Nephron (organoid): ENCODE measurements around the gene IL1RAPL1.

Source experiments
- H3K27ac Mint-ChIP-seq, 3 experiments: 2 replicates each; pipeline ENCODE4 v1.8.0; 2020; ENCODE audit warnings: mixed read lengths in 3 of 3, mild to moderate bottlenecking in 2 of 3, moderate library complexity in 1 of 3
- H3K27me3 Mint-ChIP-seq: 2 replicates; pipeline ENCODE4 v1.8.0; 2021; ENCODE audit warnings: low read depth, mild to moderate bottlenecking, moderate library complexity, mixed read lengths
- H3K36me3 Mint-ChIP-seq: 2 replicates; pipeline ENCODE4 v1.8.0; 2020; ENCODE audit warnings: low read depth, mixed read lengths
- H3K4me1 Mint-ChIP-seq: 2 replicates; pipeline ENCODE4 v1.8.0; 2020; ENCODE audit warnings: mixed read lengths
- H3K4me3 Mint-ChIP-seq, 3 experiments: 2 replicates each; pipeline ENCODE4 v1.8.0; 2020; ENCODE audit warnings: mild to moderate bottlenecking in 3 of 3, mixed read lengths in 3 of 3, moderate library complexity in 2 of 3
- H3K9me3 Mint-ChIP-seq: 2 replicates; pipeline ENCODE4 v1.8.0; 2020; ENCODE audit warnings: mixed read lengths
- TF ChIP-seq, protein P1 (sequence below), 3 experiments: fragments of 200-600 bp; sonication (generic); IDR thresholded peaks; one replicate each; pipeline ENCODE4 v1.5.0; 2021; ENCODE audit warnings: antibody characterized with exemption in 3 of 3; ENCODE audit not compliant: unreplicated experiment in 3 of 3

Gene IL1RAPL1

DNA sequence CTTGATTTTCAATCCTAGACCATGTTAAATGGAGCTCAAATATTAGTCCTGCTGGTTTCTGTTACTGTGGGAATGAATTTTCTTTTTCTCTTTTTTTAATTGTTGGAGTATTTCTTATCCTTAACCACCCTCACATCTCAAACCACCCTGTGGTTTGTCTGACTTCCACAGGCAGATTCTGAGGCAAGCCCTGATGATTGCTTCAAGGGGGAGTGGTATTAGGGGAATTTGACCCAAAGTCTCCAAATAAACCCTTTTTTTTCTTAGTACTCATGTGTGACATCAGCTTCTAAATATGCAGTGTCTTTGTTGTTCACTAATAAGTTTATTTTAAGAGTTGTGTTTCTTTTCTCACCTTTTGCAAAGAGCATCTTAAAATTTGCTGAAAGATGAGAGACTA is 810.3 kb downstream of the IL1RAPL1 start:
- Mint-ChIP-seq H3K36me3 (no peaks in the 10 kb centered on the region), H3K27me3 (no peaks in the 10 kb centered on the region), H3K9me3 (no peaks in the 10 kb centered on the region), H3K4me1 (no peaks in the 10 kb centered on the region), H3K4me3 (no peak overlapping the region), H3K27ac (no peak overlapping the region)
- TF ChIP-seq, protein P1, sequence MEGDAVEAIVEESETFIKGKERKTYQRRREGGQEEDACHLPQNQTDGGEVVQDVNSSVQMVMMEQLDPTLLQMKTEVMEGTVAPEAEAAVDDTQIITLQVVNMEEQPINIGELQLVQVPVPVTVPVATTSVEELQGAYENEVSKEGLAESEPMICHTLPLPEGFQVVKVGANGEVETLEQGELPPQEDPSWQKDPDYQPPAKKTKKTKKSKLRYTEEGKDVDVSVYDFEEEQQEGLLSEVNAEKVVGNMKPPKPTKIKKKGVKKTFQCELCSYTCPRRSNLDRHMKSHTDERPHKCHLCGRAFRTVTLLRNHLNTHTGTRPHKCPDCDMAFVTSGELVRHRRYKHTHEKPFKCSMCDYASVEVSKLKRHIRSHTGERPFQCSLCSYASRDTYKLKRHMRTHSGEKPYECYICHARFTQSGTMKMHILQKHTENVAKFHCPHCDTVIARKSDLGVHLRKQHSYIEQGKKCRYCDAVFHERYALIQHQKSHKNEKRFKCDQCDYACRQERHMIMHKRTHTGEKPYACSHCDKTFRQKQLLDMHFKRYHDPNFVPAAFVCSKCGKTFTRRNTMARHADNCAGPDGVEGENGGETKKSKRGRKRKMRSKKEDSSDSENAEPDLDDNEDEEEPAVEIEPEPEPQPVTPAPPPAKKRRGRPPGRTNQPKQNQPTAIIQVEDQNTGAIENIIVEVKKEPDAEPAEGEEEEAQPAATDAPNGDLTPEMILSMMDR (IDR thresholded peaks at IDR 0.05; ENCODE audit: unreplicated experiment in 3 of 3) = no peak

DNA sequence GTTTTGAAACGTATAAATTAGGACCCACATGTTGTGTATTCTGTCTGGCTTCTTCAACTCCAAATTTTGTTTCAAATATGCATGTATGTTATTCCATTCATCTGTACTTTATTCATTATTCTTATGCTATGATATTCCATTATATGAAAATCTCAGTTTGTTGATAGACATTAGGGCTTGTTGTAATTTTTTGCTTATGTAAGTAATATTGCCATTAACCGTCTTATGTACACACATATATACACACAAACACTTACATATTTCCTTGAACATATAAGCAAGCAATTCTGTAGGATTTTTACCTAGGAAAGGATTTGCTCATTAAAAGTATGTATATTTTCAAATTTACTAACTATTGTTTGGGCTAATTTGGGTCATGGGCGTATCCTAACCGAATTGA is 820.1 kb downstream of the IL1RAPL1 start:
- Mint-ChIP-seq H3K4me3 (no peak overlapping the region), H3K4me1 (no peaks in the 10 kb centered on the region), H3K36me3 (peaks cover 16% of the 10 kb centered on the region), H3K27ac (no peak overlapping the region), H3K9me3 (peaks cover 9% of the 10 kb centered on the region), H3K27me3 (no peaks in the 10 kb centered on the region)
- TF ChIP-seq, protein P1 (IDR thresholded peaks at IDR 0.05; ENCODE audit: unreplicated experiment in 3 of 3) = no peak

DNA sequence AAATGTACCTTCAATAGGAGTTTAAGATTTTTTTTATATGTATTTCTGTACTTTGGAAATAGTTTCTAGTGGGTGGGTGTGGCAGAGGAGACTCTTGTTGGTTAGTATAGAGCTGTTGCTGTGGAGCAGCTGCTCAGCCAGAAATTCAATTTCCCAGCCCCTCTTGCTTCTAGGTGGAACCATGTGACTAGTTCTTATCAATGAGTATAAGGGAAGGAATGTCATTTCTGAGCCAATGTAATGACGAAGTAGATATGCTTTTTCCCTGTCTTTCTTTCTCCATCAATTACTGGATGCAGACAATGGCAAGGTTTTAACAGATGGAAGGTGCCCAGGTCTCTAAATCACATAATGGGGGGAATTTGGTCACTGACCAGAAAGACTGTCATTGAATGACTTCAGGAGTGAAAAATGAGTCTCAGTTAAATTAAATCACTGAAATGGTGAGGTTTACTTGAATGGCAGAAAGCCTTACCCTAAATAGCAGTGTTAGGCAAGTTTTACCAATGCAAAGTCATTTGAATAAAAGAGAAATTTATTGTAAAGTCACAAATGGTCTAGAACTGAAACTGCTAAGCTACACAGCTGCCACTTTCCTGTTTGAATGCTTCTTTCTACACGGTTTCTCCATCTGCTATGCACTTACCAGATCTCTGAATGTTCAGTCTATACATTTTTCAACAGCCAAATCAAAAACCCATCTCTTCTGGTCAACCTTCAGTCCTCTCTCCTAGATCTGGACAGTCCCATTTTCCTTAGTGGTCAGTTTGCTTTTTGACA is 832.7 kb downstream of the IL1RAPL1 start:
- peak overlapping the region in 2 of 3 experiments; percentile 19 to 48 for H3K27ac Mint-ChIP-seq
- TF ChIP-seq, protein P1 (IDR thresholded peaks at IDR 0.05; ENCODE audit: unreplicated experiment in 3 of 3) = no peak
- no peak overlapping the region for H3K4me3 Mint-ChIP-seq
- no peaks in the 10 kb centered on the region for H3K27me3 Mint-ChIP-seq
- H3K36me3 Mint-ChIP-seq = peaks cover under 1% of the 10 kb centered on the region
- H3K9me3 Mint-ChIP-seq = peaks cover 2% of the 10 kb centered on the region
- peaks cover 14% of the 10 kb centered on the region for H3K4me1 Mint-ChIP-seq

DNA sequence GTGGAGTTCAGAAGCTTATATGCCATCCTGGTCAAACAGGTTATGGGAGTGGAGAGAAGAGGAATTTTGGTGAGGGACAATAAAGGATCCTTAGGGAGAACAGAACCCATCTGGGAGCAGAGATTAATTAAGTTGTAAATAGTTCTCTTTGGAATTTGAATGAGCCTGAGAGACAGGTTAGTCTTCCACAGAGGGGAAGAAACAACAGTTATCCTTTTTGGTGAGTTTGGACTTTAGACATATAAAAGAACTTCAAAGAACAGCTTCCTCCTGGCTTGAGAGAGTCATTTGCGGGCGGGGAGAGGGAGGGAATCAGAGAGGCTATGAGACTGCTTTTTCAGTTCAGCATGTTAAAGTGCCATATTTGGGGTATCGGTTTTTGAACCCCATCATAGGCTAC is 834.8 kb downstream of the IL1RAPL1 start:
- peaks cover 14% of the 10 kb centered on the region for H3K4me1 Mint-ChIP-seq
- H3K27ac Mint-ChIP-seq = peak overlapping the region in 1 of 3 experiments; percentile 24
- H3K36me3 Mint-ChIP-seq = peaks cover 3% of the 10 kb centered on the region
- H3K4me3 Mint-ChIP-seq = no peak overlapping the region
- TF ChIP-seq, protein P1 (IDR thresholded peaks at IDR 0.05; ENCODE audit: unreplicated experiment in 3 of 3) = no peak
- no peaks in the 10 kb centered on the region for H3K27me3 Mint-ChIP-seq
- peaks cover 6% of the 10 kb centered on the region for H3K9me3 Mint-ChIP-seq

DNA sequence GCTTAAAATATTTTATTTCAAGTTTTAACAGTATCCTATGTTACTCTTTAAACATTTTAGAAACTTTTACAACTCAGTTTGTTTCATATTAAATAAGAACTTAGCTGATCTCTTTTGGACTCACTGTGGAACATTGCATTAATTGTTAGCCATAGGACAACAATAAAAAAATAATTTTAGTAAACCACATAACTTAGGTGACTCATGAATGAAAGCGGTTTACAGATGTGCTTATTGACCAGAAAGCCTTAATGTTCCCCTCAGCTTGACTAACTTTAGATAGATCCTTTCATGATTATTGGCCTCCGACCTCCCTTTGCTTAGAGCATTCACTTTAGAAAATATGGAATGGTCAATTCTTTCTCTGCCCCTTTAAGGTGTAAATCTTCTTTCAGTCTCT is 844.6 kb downstream of the IL1RAPL1 start:
- H3K4me1 Mint-ChIP-seq = peaks cover 7% of the 10 kb centered on the region
- no peak overlapping the region for H3K27ac Mint-ChIP-seq
- H3K4me3 Mint-ChIP-seq = no peak overlapping the region
- TF ChIP-seq, protein P1 (IDR thresholded peaks at IDR 0.05; ENCODE audit: unreplicated experiment in 3 of 3) = no peak
- H3K9me3 Mint-ChIP-seq = peaks cover 12% of the 10 kb centered on the region
- H3K36me3 Mint-ChIP-seq = no peaks in the 10 kb centered on the region
- H3K27me3 Mint-ChIP-seq = no peaks in the 10 kb centered on the region

DNA sequence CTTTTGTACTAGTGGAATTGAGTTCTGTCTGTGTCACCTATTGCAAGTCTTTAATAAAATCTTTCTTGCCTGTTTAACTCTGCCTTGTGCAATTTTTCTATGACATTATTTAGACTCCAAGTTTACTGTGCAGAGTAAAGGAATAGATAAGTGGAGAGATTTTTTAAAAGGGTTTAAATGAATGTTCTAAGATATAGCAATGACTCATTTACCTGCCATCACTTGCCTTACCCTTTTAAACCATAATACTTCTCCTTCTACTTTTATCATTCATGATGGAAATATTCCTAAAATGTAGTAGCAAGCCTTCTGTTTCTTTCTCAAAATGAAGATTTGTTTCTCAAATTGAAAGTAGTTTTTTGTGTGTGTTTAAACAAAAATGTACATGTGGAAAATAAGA is 845.3 kb downstream of the IL1RAPL1 start:
- TF ChIP-seq, protein P1 (IDR thresholded peaks at IDR 0.05; ENCODE audit: unreplicated experiment in 3 of 3) = no peak
- H3K27ac Mint-ChIP-seq = no peak overlapping the region
- no peaks in the 10 kb centered on the region for H3K27me3 Mint-ChIP-seq
- H3K9me3 Mint-ChIP-seq = peaks cover 6% of the 10 kb centered on the region
- peaks cover 6% of the 10 kb centered on the region for H3K4me1 Mint-ChIP-seq
- H3K36me3 Mint-ChIP-seq = no peaks in the 10 kb centered on the region
- no peak overlapping the region for H3K4me3 Mint-ChIP-seq
